Keratinocyte (primary cell): ENCODE results near the gene EPHB1. TPM values are rescaled to one million over a fixed set of nuclear protein-coding genes. Genes with fewer than 3 reads are reported as not detected.

Source experiments
- DNase-seq: peaks from one replicate; pipeline ENCODE4 v3.0.0-alpha.2; 2011; ENCODE audit warnings: low read depth, missing footprints, low spot score
- FAIRE-seq: peaks from 2 replicates; lab custom pipeline; 2011; peaks lifted over from hg19 to GRCh38; lab: Jason Lieb, UNC
- H2AFZ ChIP-seq: 2 replicates; pipeline ENCODE4 v1.6.0; 2012; ENCODE audit warnings: low read length, control low read depth, inconsistent platforms; ENCODE audit not compliant: control insufficient read depth
- H3K27ac ChIP-seq: 2 replicates; pipeline ENCODE4 v1.5.1; 2011; ENCODE audit warnings: low read length; ENCODE audit not compliant: control insufficient read depth, insufficient read depth
- H3K27me3 ChIP-seq: 3 replicates; pipeline ENCODE4 v1.6.0; 2011; ENCODE audit warnings: low read length; ENCODE audit not compliant: control insufficient read depth, insufficient read depth; ENCODE audit errors: extremely low read depth
- H3K36me3 ChIP-seq, 2 experiments: 2 replicates in 1 of 2; 3 replicates in 1 of 2; pipeline ENCODE4 v1.5.1; 2011; ENCODE audit warnings: low read length in 2 of 2, mild to moderate bottlenecking in 1 of 2; ENCODE audit not compliant: control insufficient read depth in 2 of 2, insufficient read depth in 2 of 2; ENCODE audit errors: extremely low read depth in 1 of 2
- H3K4me1 ChIP-seq: 3 replicates; pipeline ENCODE4 v1.5.1; 2011; ENCODE audit warnings: low read length; ENCODE audit not compliant: control insufficient read depth, insufficient read depth; ENCODE audit errors: extremely low read depth
- H3K4me2 ChIP-seq: 3 replicates; pipeline ENCODE4 v1.6.0; 2011; ENCODE audit warnings: low read depth, low read length; ENCODE audit not compliant: control insufficient read depth, insufficient read depth; ENCODE audit errors: extremely low read depth
- H3K4me3 ChIP-seq, 3 experiments: fragments of 200-600 bp in 1 of 3; sonication (generic) in 1 of 3; 2 replicates in 2 of 3; 3 replicates in 1 of 3; pipeline ENCODE4 v1.5.1; 2011 to 2016; ENCODE audit warnings: low read length in 3 of 3, mild to moderate bottlenecking in 3 of 3, control low read depth in 2 of 3, inconsistent platforms in 1 of 3, low read depth in 1 of 3, mixed read lengths in 1 of 3, mixed run types in 1 of 3, moderate library complexity in 1 of 3; ENCODE audit not compliant: control insufficient read depth in 2 of 3, insufficient read depth in 2 of 3; ENCODE audit errors: extremely low read depth in 1 of 3
- H3K79me2 ChIP-seq: 2 replicates; pipeline ENCODE4 v1.6.0; 2012; ENCODE audit warnings: low read length; ENCODE audit not compliant: control insufficient read depth, insufficient read depth
- H3K9ac ChIP-seq: 3 replicates; pipeline ENCODE4 v1.6.0; 2011; ENCODE audit warnings: low read length; ENCODE audit not compliant: control insufficient read depth, insufficient read depth; ENCODE audit errors: extremely low read depth
- H3K9me1 ChIP-seq: 3 replicates; pipeline ENCODE4 v1.6.0; 2011; ENCODE audit warnings: low read length; ENCODE audit not compliant: control insufficient read depth, insufficient read depth; ENCODE audit errors: extremely low read depth
- H3K9me3 ChIP-seq: 2 replicates; pipeline ENCODE4 v1.5.1; 2012; ENCODE audit warnings: low read depth, low read length; ENCODE audit not compliant: control insufficient read depth
- H4K20me1 ChIP-seq: 3 replicates; pipeline ENCODE4 v1.6.0; 2011; ENCODE audit warnings: low read length; ENCODE audit not compliant: control insufficient read depth, insufficient read depth; ENCODE audit errors: extremely low read depth
- EZH2 ChIP-seq: IDR thresholded peaks from one replicate; pipeline ENCODE4 v1.6.1; 2012; ENCODE audit warnings: inconsistent platforms, mild to moderate bottlenecking, low read length, moderate library complexity
- dilution Hi-C: fragments of 300-500 bp; cut with MboI; formaldehyde crosslinking; loops from one replicate; pipeline ENCODE4 v1.7.0; 2020; ENCODE audit warnings: low sequenced_read_pairs; ENCODE audit not compliant: extremely low pct_ligation_motif_present
- polyA plus RNA-seq, 5 experiments: library from polyadenylated mRNA; depleted of rRNA in 3 of 5; stranded (reverse) in 3 of 5; stranded (forward) in 1 of 5; unstranded in 1 of 5; fragments of >200 nt; gene quantifications; 1 replicate in 1 of 5; 2 replicates in 3 of 5; 3 replicates in 1 of 5; pipeline versions ENCODE4 v1.2.1 to v1.2.3, GENCODE V29; 2011 to 2012; ENCODE audit warnings: missing spikeins in 2 of 5, low read depth in 1 of 5, low replicate concordance in 1 of 5
- TF ChIP-seq, protein P1 (sequence below), 3 experiments: IDR thresholded peaks in 1 of 3; conservative IDR thresholded peaks in 1 of 3; optimal IDR thresholded peaks in 1 of 3; 2 replicates in 2 of 3; 3 replicates in 1 of 3; pipeline versions ENCODE3 to v1.5.1; 2011; ENCODE audit warnings: low read length in 3 of 3, mild to moderate bottlenecking in 3 of 3, moderate library complexity in 2 of 3, control low read depth in 1 of 3, inconsistent platforms in 1 of 3; ENCODE audit not compliant: insufficient read depth in 2 of 3; ENCODE audit errors: extremely low read depth in 1 of 3

Gene EPHB1
- polyA plus RNA-seq, 1 donor (not counting 4 experiments of a cell fraction or from before 2014, with no cell fraction given) = 0.01 TPM

- FAIRE-seq (no peak), DNase-seq (no peak)
- Histone ChIP-seq H3K4me3 (no peak overlapping the region), H3K79me2 (no peaks in the 10 kb centered on the region), H3K4me1 (no peaks in the 10 kb centered on the region), H3K9me1 (no peaks in the 10 kb centered on the region), H4K20me1 (no peaks in the 10 kb centered on the region), H2AFZ (no peak overlapping the region), H3K4me2 (no peak overlapping the region), H3K27ac (no peak overlapping the region), H3K9ac (no peak overlapping the region), H3K9me3 (no peaks in the 10 kb centered on the region), H3K27me3 (no peaks in the 10 kb centered on the region), H3K36me3 (no peaks in the 10 kb centered on the region)
- dilution Hi-C loops = no loop called here
- TF ChIP-seq, protein P1, sequence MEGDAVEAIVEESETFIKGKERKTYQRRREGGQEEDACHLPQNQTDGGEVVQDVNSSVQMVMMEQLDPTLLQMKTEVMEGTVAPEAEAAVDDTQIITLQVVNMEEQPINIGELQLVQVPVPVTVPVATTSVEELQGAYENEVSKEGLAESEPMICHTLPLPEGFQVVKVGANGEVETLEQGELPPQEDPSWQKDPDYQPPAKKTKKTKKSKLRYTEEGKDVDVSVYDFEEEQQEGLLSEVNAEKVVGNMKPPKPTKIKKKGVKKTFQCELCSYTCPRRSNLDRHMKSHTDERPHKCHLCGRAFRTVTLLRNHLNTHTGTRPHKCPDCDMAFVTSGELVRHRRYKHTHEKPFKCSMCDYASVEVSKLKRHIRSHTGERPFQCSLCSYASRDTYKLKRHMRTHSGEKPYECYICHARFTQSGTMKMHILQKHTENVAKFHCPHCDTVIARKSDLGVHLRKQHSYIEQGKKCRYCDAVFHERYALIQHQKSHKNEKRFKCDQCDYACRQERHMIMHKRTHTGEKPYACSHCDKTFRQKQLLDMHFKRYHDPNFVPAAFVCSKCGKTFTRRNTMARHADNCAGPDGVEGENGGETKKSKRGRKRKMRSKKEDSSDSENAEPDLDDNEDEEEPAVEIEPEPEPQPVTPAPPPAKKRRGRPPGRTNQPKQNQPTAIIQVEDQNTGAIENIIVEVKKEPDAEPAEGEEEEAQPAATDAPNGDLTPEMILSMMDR (optimal IDR thresholded peaks at IDR 0.05 in 1 of 3, IDR thresholded peaks at IDR 0.05 in 1 of 3, conservative IDR thresholded peaks at IDR 0.05 in 1 of 3; ENCODE audit: extremely low read depth in 1 of 3, insufficient read depth in 2 of 3, low read length in 3 of 3) = no peak
- no peak for TF ChIP-seq EZH2
Observed at GRCh38 chr3:134993011-134993410, 198.0 kb downstream of the EPHB1 start.

GRCh38 chr3:134998158-134998557 is 203.1 kb downstream of the EPHB1 start:
- no peak overlapping the region for H3K4me2 ChIP-seq
- dilution Hi-C loops = no loop called here
- H3K4me1 ChIP-seq = no peaks in the 10 kb centered on the region
- no peak overlapping the region for H3K27ac ChIP-seq
- FAIRE-seq (no peak), DNase-seq (no peak)
- H3K9ac ChIP-seq = no peak overlapping the region
- no peaks in the 10 kb centered on the region for H3K27me3 ChIP-seq
- no peak for TF ChIP-seq EZH2
- TF ChIP-seq, protein P1 (optimal IDR thresholded peaks at IDR 0.05 in 1 of 3, IDR thresholded peaks at IDR 0.05 in 1 of 3, conservative IDR thresholded peaks at IDR 0.05 in 1 of 3; ENCODE audit: extremely low read depth in 1 of 3, insufficient read depth in 2 of 3, low read length in 3 of 3) = no peak
- no peaks in the 10 kb centered on the region for H3K9me3 ChIP-seq
- H3K4me3 ChIP-seq = no peak overlapping the region
- H3K36me3 ChIP-seq = no peaks in the 10 kb centered on the region
- no peaks in the 10 kb centered on the region for H3K79me2 ChIP-seq
- H3K9me1 ChIP-seq = no peaks in the 10 kb centered on the region
- H2AFZ ChIP-seq = no peak overlapping the region
- H4K20me1 ChIP-seq = no peaks in the 10 kb centered on the region
